WTC11 (cell line): Measurements from ENCODE around the gene MED15. TPM values are rescaled to one million over a fixed set of nuclear protein-coding genes. Genes with fewer than 3 reads are reported as not detected.
"Not testable (repeated sequence)": the region's sequence is repeated elsewhere in the genome, so short reads cannot be mapped to it uniquely, and the experiment has no call there.

Experiments used
- ATAC-seq: fragments of 200-7000 bp; cut with Tn5 transposase; 2 replicates; pipeline ENCODE4 v1.10.0; 2021; ENCODE audit warnings: mild to moderate bottlenecking, moderate library complexity
- CTCF ChIA-PET: fragments of 300-600 bp; sonication (Branson Sonifier 250); formaldehyde crosslinking; loops from one replicate; lab custom pipeline; 2021; ENCODE audit warnings: antibody characterized with exemption; lab: Charles Lee
- POLR2A ChIA-PET: fragments of 350-600 bp; sonication (Branson Sonifier 250); formaldehyde crosslinking; loops from one replicate; lab custom pipeline; 2021; ENCODE audit warnings: antibody characterized with exemption; lab: Charles Lee
- DNase-seq: peaks from one replicate; pipeline ENCODE4 v3.0.0; 2021; ENCODE audit warnings: low spot score
- H3K27ac Mint-ChIP-seq: 2 replicates; pipeline ENCODE4 v1.8.0; 2021; ENCODE audit warnings: mixed read lengths
- H3K27me3 Mint-ChIP-seq: 2 replicates; pipeline ENCODE4 v1.8.0; 2021; ENCODE audit warnings: low read depth, mild to moderate bottlenecking, moderate library complexity, mixed read lengths
- H3K36me3 Mint-ChIP-seq: 2 replicates; pipeline ENCODE4 v1.8.0; 2021; ENCODE audit warnings: mixed read lengths
- H3K4me1 Mint-ChIP-seq: 2 replicates; pipeline ENCODE4 v1.8.0; 2022; ENCODE audit warnings: mixed read lengths
- H3K4me3 Mint-ChIP-seq: 2 replicates; pipeline ENCODE4 v1.8.0; 2021; ENCODE audit warnings: mild to moderate bottlenecking, moderate library complexity, mixed read lengths
- H3K9me3 Mint-ChIP-seq: 2 replicates; pipeline ENCODE4 v1.8.0; 2021; ENCODE audit warnings: mixed read lengths
- GTF2I ChIP-seq: fragments of 250-450 bp; sonication (Bioruptor Pico); conservative IDR thresholded peaks from 2 replicates; pipeline ENCODE4 v1.4.0; 2021; ENCODE audit warnings: mild to moderate bottlenecking
- JAZF1 ChIP-seq: fragments of 250-450 bp; sonication (Bioruptor Pico); IDR thresholded peaks from 2 replicates; pipeline ENCODE4 v1.9.0; 2021; ENCODE audit warnings: moderate library complexity, mild to moderate bottlenecking, inconsistent platforms
- MYBL2 ChIP-seq: sonication (generic); formaldehyde crosslinking; IDR thresholded peaks from 2 replicates; pipeline ENCODE4 v1.8.1; 2023; ENCODE audit warnings: mild to moderate bottlenecking, moderate library complexity, missing genetic modification reagents
- NR1H2 ChIP-seq: sonication (generic); formaldehyde crosslinking; IDR thresholded peaks from 2 replicates; pipeline ENCODE4 v1.9.0; 2021; ENCODE audit warnings: mild to moderate bottlenecking, moderate library complexity, missing genetic modification reagents
- SP1 ChIP-seq: sonication (generic); formaldehyde crosslinking; conservative IDR thresholded peaks from 2 replicates; pipeline ENCODE4 v1.8.1; 2022; ENCODE audit warnings: missing genetic modification reagents
- TCF7 ChIP-seq: sonication (generic); formaldehyde crosslinking; IDR thresholded peaks from 2 replicates; pipeline ENCODE4 v1.8.0; 2022; ENCODE audit warnings: mild to moderate bottlenecking, low read depth, missing genetic modification reagents, moderate library complexity
- ZBTB21 ChIP-seq: sonication (generic); formaldehyde crosslinking; IDR thresholded peaks from 2 replicates; pipeline ENCODE4 v1.8.1; 2023; ENCODE audit warnings: mild to moderate bottlenecking, missing genetic modification reagents, borderline replicate concordance
- ZNF317 ChIP-seq: sonication (generic); formaldehyde crosslinking; IDR thresholded peaks from 2 replicates; pipeline ENCODE4 v1.8.1; 2023; ENCODE audit warnings: low read depth, mild to moderate bottlenecking, moderate library complexity, missing genetic modification reagents, borderline replicate concordance
- ZNF416 ChIP-seq: fragments of 250-450 bp; sonication (Bioruptor Pico); IDR thresholded peaks from 2 replicates; pipeline ENCODE4 v1.9.0; 2021; ENCODE audit warnings: mild to moderate bottlenecking, inconsistent platforms
- total RNA-seq: library from RNA; stranded (reverse); gene quantifications from 3 replicates; pipeline ENCODE4 v1.2.3, GENCODE V29; 2021
- TF ChIP-seq, protein P1 (sequence below): sonication (generic); formaldehyde crosslinking; conservative IDR thresholded peaks from 2 replicates; pipeline ENCODE4 v1.8.1; 2023; ENCODE audit warnings: mild to moderate bottlenecking, low read depth, missing genetic modification reagents, moderate library complexity
- TF ChIP-seq, protein P2 (sequence below): sonication (generic); formaldehyde crosslinking; IDR thresholded peaks from 2 replicates; pipeline ENCODE4 v1.8.1; 2022; ENCODE audit warnings: low read depth, mild to moderate bottlenecking, moderate library complexity, missing genetic modification reagents, borderline replicate concordance
- TF ChIP-seq, protein P3 (sequence below): sonication (generic); formaldehyde crosslinking; IDR thresholded peaks from 2 replicates; pipeline ENCODE4 v1.8.0; 2022; ENCODE audit warnings: missing genetic modification reagents
- TF ChIP-seq, protein P4 (sequence below): sonication (generic); formaldehyde crosslinking; IDR thresholded peaks from 2 replicates; pipeline ENCODE4 v1.8.0; 2022; ENCODE audit warnings: mild to moderate bottlenecking, missing genetic modification reagents
- TF ChIP-seq, protein P5 (sequence below): sonication (generic); formaldehyde crosslinking; IDR thresholded peaks from 2 replicates; pipeline ENCODE4 v1.8.1; 2022; ENCODE audit warnings: mild to moderate bottlenecking, moderate library complexity, missing genetic modification reagents
- TF ChIP-seq, protein P6 (sequence below): sonication (generic); formaldehyde crosslinking; conservative IDR thresholded peaks from 2 replicates; pipeline ENCODE4 v1.8.1; 2022; ENCODE audit warnings: mild to moderate bottlenecking, missing genetic modification reagents
- TF ChIP-seq, protein P7 (sequence below): sonication (generic); formaldehyde crosslinking; IDR thresholded peaks from 2 replicates; pipeline ENCODE4 v1.8.1; 2023; ENCODE audit warnings: mild to moderate bottlenecking, missing genetic modification reagents

The MED15 gene
- total RNA-seq, 1 experiment from 2014 or later: 67.7 TPM

DNA sequence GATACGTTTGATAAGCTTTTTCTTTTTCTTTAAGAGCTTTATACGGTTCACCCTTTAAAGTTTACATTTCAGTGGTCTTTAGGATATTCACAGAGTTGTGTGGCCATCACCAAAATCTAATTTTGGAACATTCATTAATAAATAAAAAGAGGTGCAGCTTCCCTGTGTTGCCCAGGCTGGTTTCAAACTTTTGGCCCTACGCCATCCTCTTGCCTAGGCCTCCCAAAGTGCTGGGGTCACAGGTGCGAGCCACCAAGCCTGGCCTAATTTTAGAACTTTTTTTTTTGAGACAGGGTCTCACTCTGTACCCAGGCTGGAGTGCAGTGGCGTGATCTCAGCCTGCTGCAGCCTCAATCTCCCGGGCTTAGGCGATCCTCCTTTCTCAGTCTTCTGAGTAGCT, 30.6 kb downstream of the MED15 start:
- TF ChIP-seq, protein P1, sequence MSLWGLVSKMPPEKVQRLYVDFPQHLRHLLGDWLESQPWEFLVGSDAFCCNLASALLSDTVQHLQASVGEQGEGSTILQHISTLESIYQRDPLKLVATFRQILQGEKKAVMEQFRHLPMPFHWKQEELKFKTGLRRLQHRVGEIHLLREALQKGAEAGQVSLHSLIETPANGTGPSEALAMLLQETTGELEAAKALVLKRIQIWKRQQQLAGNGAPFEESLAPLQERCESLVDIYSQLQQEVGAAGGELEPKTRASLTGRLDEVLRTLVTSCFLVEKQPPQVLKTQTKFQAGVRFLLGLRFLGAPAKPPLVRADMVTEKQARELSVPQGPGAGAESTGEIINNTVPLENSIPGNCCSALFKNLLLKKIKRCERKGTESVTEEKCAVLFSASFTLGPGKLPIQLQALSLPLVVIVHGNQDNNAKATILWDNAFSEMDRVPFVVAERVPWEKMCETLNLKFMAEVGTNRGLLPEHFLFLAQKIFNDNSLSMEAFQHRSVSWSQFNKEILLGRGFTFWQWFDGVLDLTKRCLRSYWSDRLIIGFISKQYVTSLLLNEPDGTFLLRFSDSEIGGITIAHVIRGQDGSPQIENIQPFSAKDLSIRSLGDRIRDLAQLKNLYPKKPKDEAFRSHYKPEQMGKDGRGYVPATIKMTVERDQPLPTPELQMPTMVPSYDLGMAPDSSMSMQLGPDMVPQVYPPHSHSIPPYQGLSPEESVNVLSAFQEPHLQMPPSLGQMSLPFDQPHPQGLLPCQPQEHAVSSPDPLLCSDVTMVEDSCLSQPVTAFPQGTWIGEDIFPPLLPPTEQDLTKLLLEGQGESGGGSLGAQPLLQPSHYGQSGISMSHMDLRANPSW (CRISPR knock-in tag): no peak
- no peak for TF ChIP-seq ZBTB21 (CRISPR knock-in tag)
- no peak for TF ChIP-seq ZNF416 (CRISPR knock-in tag)
- no peak for TF ChIP-seq JAZF1 (CRISPR knock-in tag)
- TF ChIP-seq, protein P2, sequence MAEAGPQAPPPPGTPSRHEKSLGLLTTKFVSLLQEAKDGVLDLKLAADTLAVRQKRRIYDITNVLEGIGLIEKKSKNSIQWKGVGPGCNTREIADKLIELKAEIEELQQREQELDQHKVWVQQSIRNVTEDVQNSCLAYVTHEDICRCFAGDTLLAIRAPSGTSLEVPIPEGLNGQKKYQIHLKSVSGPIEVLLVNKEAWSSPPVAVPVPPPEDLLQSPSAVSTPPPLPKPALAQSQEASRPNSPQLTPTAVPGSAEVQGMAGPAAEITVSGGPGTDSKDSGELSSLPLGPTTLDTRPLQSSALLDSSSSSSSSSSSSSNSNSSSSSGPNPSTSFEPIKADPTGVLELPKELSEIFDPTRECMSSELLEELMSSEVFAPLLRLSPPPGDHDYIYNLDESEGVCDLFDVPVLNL (CRISPR knock-in tag): no peak
- no peak for TF ChIP-seq TCF7 (CRISPR knock-in tag)
- TF ChIP-seq, protein P3, sequence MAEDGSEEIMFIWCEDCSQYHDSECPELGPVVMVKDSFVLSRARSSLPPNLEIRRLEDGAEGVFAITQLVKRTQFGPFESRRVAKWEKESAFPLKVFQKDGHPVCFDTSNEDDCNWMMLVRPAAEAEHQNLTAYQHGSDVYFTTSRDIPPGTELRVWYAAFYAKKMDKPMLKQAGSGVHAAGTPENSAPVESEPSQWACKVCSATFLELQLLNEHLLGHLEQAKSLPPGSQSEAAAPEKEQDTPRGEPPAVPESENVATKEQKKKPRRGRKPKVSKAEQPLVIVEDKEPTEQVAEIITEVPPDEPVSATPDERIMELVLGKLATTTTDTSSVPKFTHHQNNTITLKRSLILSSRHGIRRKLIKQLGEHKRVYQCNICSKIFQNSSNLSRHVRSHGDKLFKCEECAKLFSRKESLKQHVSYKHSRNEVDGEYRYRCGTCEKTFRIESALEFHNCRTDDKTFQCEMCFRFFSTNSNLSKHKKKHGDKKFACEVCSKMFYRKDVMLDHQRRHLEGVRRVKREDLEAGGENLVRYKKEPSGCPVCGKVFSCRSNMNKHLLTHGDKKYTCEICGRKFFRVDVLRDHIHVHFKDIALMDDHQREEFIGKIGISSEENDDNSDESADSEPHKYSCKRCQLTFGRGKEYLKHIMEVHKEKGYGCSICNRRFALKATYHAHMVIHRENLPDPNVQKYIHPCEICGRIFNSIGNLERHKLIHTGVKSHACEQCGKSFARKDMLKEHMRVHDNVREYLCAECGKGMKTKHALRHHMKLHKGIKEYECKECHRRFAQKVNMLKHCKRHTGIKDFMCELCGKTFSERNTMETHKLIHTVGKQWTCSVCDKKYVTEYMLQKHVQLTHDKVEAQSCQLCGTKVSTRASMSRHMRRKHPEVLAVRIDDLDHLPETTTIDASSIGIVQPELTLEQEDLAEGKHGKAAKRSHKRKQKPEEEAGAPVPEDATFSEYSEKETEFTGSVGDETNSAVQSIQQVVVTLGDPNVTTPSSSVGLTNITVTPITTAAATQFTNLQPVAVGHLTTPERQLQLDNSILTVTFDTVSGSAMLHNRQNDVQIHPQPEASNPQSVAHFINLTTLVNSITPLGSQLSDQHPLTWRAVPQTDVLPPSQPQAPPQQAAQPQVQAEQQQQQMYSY: no peak
- TF ChIP-seq, protein P4, sequence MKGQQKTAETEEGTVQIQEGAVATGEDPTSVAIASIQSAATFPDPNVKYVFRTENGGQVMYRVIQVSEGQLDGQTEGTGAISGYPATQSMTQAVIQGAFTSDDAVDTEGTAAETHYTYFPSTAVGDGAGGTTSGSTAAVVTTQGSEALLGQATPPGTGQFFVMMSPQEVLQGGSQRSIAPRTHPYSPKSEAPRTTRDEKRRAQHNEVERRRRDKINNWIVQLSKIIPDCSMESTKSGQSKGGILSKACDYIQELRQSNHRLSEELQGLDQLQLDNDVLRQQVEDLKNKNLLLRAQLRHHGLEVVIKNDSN (CRISPR knock-in tag): no peak
- no peak for TF ChIP-seq GTF2I (CRISPR knock-in tag)
- TF ChIP-seq, protein P5, sequence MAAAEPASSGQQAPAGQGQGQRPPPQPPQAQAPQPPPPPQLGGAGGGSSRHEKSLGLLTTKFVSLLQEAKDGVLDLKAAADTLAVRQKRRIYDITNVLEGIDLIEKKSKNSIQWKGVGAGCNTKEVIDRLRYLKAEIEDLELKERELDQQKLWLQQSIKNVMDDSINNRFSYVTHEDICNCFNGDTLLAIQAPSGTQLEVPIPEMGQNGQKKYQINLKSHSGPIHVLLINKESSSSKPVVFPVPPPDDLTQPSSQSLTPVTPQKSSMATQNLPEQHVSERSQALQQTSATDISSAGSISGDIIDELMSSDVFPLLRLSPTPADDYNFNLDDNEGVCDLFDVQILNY: no peak
- no peak for TF ChIP-seq SP1 (CRISPR knock-in tag)
- TF ChIP-seq NR1H2 (CRISPR knock-in tag): no peak
- TF ChIP-seq MYBL2 (CRISPR knock-in tag): no peak
- no peak for TF ChIP-seq ZNF317 (CRISPR knock-in tag)
- TF ChIP-seq, protein P6, sequence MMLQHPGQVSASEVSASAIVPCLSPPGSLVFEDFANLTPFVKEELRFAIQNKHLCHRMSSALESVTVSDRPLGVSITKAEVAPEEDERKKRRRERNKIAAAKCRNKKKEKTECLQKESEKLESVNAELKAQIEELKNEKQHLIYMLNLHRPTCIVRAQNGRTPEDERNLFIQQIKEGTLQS (CRISPR knock-in tag): no peak
- TF ChIP-seq, protein P7, sequence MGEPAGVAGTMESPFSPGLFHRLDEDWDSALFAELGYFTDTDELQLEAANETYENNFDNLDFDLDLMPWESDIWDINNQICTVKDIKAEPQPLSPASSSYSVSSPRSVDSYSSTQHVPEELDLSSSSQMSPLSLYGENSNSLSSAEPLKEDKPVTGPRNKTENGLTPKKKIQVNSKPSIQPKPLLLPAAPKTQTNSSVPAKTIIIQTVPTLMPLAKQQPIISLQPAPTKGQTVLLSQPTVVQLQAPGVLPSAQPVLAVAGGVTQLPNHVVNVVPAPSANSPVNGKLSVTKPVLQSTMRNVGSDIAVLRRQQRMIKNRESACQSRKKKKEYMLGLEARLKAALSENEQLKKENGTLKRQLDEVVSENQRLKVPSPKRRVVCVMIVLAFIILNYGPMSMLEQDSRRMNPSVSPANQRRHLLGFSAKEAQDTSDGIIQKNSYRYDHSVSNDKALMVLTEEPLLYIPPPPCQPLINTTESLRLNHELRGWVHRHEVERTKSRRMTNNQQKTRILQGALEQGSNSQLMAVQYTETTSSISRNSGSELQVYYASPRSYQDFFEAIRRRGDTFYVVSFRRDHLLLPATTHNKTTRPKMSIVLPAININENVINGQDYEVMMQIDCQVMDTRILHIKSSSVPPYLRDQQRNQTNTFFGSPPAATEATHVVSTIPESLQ: no peak
- ATAC-seq (no peak), DNase-seq (no peak)
- ChIA-PET POLR2A (no interaction called here), CTCF (interaction anchor here (1.2 to 1.5 kb wide), 2 partner anchors 10 to 26 kb away, joined by 3 read pairs; no protein-coding TSS in a partner anchor)
- H3K27ac Mint-ChIP-seq: no peak overlapping the region
- H3K4me1 Mint-ChIP-seq: peaks cover 3% of the 10 kb centered on the region
- peaks cover 40% of the 10 kb centered on the region for H3K36me3 Mint-ChIP-seq
- H3K9me3 Mint-ChIP-seq: no peaks in the 10 kb centered on the region
- H3K27me3 Mint-ChIP-seq: no peaks in the 10 kb centered on the region
- no peak overlapping the region for H3K4me3 Mint-ChIP-seq

DNA sequence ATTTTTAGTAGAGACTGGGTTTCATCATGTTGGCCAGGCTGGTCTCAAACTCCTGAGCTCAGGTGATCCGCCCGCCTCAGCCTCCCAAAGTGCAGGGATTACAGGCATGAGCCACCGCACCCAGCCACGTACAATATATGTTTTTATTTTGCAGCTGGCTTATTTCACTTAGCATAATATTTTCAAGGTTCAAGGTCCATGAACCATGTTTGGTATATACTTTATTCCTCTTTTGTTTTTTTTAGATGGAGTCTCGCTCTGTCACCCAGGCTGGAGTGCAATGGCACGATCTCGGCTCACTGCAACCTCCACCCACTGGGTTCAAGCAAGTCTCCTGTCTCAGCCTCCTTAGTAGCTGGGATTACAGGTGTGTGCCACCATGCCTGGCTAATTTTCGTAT, 31.5 kb downstream of the MED15 start:
- ATAC-seq, POLR2A ChIA-PET, H3K4me3 Mint-ChIP-seq, H3K27ac Mint-ChIP-seq, DNase-seq, H3K4me1 Mint-ChIP-seq, H3K9me3 Mint-ChIP-seq, H3K27me3 Mint-ChIP-seq: not testable (repeated sequence)
- CTCF ChIA-PET: interaction anchor here (1.2 to 1.5 kb wide), 2 partner anchors 9 to 25 kb away, joined by 3 read pairs; no protein-coding TSS in a partner anchor
- peaks cover 43% of the 10 kb centered on the region for H3K36me3 Mint-ChIP-seq
